Right lobe of liver (tissue), 6 donors: ENCODE measurements around the gene ANLN. TPM values are rescaled to one million over a fixed set of nuclear protein-coding genes. Genes with fewer than 3 reads are reported as not detected.

Experiments
- ATAC-seq, 4 donors: fragments of 200-7000 bp; cut with Tn5 transposase; one replicate each; pipeline ENCODE4 v1.9.1; 2020; ENCODE audit warnings: mild to moderate bottlenecking in 4 of 4, moderate library complexity in 4 of 4
- DNase-seq, 3 donors: peaks; one replicate each; pipeline ENCODE4 v3.0.0-alpha.2; 2020
- H3K27ac ChIP-seq, 3 donors: fragments of 200-600 bp; one replicate each; pipeline ENCODE4 v1.8.0; 2022
- H3K27me3 ChIP-seq, 2 donors: fragments of 200-600 bp; one replicate each; pipeline ENCODE4 v1.8.0; 2022
- H3K36me3 ChIP-seq, 4 donors: fragments of 200-600 bp; sonication (generic) in 1 of 4; one replicate each; pipeline versions ENCODE4 v1.5.1 to v1.8.0; 2017 to 2022; ENCODE audit warnings: control low read depth in 1 of 4
- H3K4me1 ChIP-seq, 4 donors: fragments of 200-600 bp; sonication (generic) in 1 of 4; one replicate each; pipeline versions ENCODE4 v1.5.1 to v1.8.0; 2017 to 2022; ENCODE audit warnings: control low read depth in 1 of 4
- H3K4me3 ChIP-seq, 3 donors: fragments of 200-600 bp; one replicate each; pipeline ENCODE4 v1.8.0; 2022
- H3K9me3 ChIP-seq, 4 donors: fragments of 200-600 bp; sonication (generic) in 1 of 4; one replicate each; pipeline versions ENCODE4 v1.5.1 to v1.8.0; 2017 to 2022; ENCODE audit warnings: control low read depth in 1 of 4
- CTCF ChIP-seq, 4 donors: fragments of 200-600 bp in 3 of 4; fragments of 450-650 bp in 1 of 4; IDR thresholded peaks; one replicate each; pipeline versions ENCODE4 v1.5.1 to v1.8.0; 2016 to 2022; ENCODE audit warnings: antibody characterized with exemption in 4 of 4, mild to moderate bottlenecking in 2 of 4
- POLR2A ChIP-seq: fragments of 450-650 bp; IDR thresholded peaks from one replicate; pipeline ENCODE4 v1.6.1; 2017; ENCODE audit warnings: antibody characterized with exemption, mild to moderate bottlenecking
- WGBS: methylation state at CpG from one replicate; pipeline ENCODE4 v1.1.6; 2018; ENCODE audit warnings: low coverage, low lambda C conversion rate; ENCODE audit not compliant: insufficient coverage; ENCODE audit errors: missing lambda C conversion rate; 5-methylcytosine and 5-hydroxymethylcytosine counted together
- intact Hi-C, 2 donors: fragments of 100-400 bp; cut with DNase I; formaldehyde crosslinking; loops; one replicate each; pipeline versions ENCODE4 v1.11.2 to v1.14.1; 2022
- total RNA-seq, 6 experiments: library from RNA; depleted of rRNA in 2 of 6; stranded (reverse); fragments of >200 nt in 2 of 6; fragmentation: NEBNext Ultra II Directional in 3 of 6; extraction: Animal tissue kit (Norgen Biotek cat#: 25700) in 3 of 6; gene quantifications; one replicate each; pipeline versions ENCODE4 v1.1.0 to v1.2.4, GENCODE V29; 2016 to 2023
- donor health status: DM: no; HTN: yes; CAD: no.
- donor health status: DM: no; HTN: no; CAD: no.
- donor health status: DM: no; HTN: no; CAD: no.
- donor health status: DM: no; HTN: yes; CAD: no.
- donor health status: DM: no; HTN: yes; CAD: no.

ANLN gene
- total RNA-seq, 6 experiments from 2014 or later = 0.44 to 7.8 (median 2.2) TPM

GRCh38 chr7:36358589-36358988 is 31.1 kb upstream of the ANLN start:
- H3K4me3 ChIP-seq = no peak overlapping the region
- no peak overlapping the region for H3K27ac ChIP-seq
- no peaks in the 10 kb centered on the region for H3K4me1 ChIP-seq
- TF ChIP-seq CTCF (IDR thresholded peaks at IDR 0.05) (no peak), POLR2A (no peak)
- no peaks in the 10 kb centered on the region for H3K27me3 ChIP-seq
- DNase-seq (no peak), ATAC-seq (no peak)
- WGBS = 83% methylated on average over 1 of the region's 1 CpG
- no peaks in the 10 kb centered on the region for H3K36me3 ChIP-seq
- H3K9me3 ChIP-seq = no peaks in the 10 kb centered on the region
- intact Hi-C loops = no loop called here

DNA sequence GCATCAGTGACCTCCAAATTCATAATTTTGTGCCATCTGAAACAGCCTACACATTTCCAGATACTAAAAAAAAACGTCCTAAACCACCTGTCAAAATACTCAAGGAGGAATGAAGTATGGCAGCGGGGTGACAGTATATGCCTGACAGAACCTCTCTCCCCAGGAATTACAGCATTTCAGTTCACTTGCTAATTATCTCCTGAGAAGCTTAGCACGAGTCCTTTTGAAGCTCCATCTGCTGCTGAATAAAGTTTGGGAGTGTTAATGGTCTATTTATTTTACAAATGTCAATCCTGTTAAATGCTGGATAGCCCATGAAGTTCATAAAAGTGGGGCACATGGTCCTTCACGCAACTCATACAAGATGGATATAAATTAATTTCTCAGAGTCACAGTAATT is 29.4 kb upstream of the ANLN start:
- no peak overlapping the region for H3K27ac ChIP-seq
- H3K36me3 ChIP-seq = no peaks in the 10 kb centered on the region
- TF ChIP-seq POLR2A = no peak
- TF ChIP-seq CTCF (IDR thresholded peaks at IDR 0.05) = no peak
- H3K9me3 ChIP-seq = no peaks in the 10 kb centered on the region
- no peaks in the 10 kb centered on the region for H3K4me1 ChIP-seq
- H3K27me3 ChIP-seq = no peaks in the 10 kb centered on the region
- 60% methylated on average over 4 of the region's 4 CpGs for WGBS
- ATAC-seq = no peak
- DNase-seq = no peak
- intact Hi-C loops = no loop called here
- no peak overlapping the region for H3K4me3 ChIP-seq

DNA sequence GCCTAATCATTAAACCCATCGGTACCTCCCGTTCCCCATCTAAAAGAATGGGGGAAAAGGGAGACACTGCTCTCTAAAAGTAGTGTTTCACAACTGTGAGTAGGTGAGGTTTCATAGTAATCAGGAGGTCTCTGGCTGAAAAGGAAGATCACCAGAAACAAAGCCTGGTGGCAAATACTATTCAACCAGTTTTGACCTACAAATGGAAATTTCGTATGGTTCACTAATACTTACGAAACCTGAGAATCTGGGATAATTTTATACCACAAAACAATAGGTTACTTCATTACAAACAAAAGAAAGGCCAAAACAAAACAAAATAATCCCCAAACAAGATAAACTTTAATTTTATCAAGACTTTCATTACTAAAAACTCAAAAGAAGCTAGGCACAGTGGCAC is 28.4 kb upstream of the ANLN start:
- H3K4me1 ChIP-seq = no peaks in the 10 kb centered on the region
- intact Hi-C loops = no loop called here
- H3K4me3 ChIP-seq = no peak overlapping the region
- H3K27me3 ChIP-seq = no peaks in the 10 kb centered on the region
- TF ChIP-seq POLR2A = no peak
- no peak for TF ChIP-seq CTCF (IDR thresholded peaks at IDR 0.05)
- no peak overlapping the region for H3K27ac ChIP-seq
- H3K36me3 ChIP-seq = no peaks in the 10 kb centered on the region
- no peaks in the 10 kb centered on the region for H3K9me3 ChIP-seq
- ATAC-seq (no peak), DNase-seq (no peak)
- WGBS = 82% methylated on average over 4 of the region's 4 CpGs

DNA sequence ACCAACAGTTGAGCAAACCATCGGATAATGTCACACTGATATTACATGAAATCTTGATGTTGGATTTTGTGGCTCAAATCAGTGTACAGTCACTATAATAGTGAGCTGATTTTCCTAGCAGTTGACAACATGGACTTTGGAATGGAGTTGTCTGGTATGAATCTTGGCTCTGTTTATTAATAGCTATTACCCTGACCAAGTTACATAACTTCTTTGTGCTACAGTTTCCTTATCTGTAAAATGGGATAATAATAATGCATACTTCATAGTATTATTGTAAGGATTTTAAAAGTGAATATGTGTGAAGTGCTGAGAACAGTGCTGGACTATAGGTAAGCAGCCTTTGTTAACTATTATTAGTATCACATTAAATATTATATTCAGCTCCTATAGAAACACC is 26.1 kb upstream of the ANLN start:
- Histone ChIP-seq H3K27me3 (no peaks in the 10 kb centered on the region), H3K9me3 (no peaks in the 10 kb centered on the region), H3K4me3 (no peak overlapping the region), H3K36me3 (no peaks in the 10 kb centered on the region), H3K4me1 (no peaks in the 10 kb centered on the region), H3K27ac (no peak overlapping the region)
- DNase-seq = no peak
- intact Hi-C loops = no loop called here
- WGBS = 88% methylated on average over 1 of the region's 1 CpG
- no peak for ATAC-seq
- no peak for TF ChIP-seq CTCF (IDR thresholded peaks at IDR 0.05)
- no peak for TF ChIP-seq POLR2A
